Sigmoid colon (tissue), 7 donors: ENCODE data around the gene TMEM11. TPM values are rescaled to one million over a fixed set of nuclear protein-coding genes. Genes with fewer than 3 reads are reported as not detected.
A peak's percentile ranks its signal among the peaks of the same experiment; 100 is the strongest.

Experiments used
- DNase-seq: peaks from one replicate; pipeline ENCODE4 v3.0.0-alpha.2; 2019
- H3K27ac ChIP-seq, 4 donors: fragments of 200-600 bp; sonication (generic); one replicate each; pipeline ENCODE4 v1.5.1; 2016 to 2019; ENCODE audit warnings: mild to moderate bottlenecking in 1 of 4
- H3K27me3 ChIP-seq, 3 donors: fragments of 200-600 bp; sonication (generic); one replicate each; pipeline ENCODE4 v1.5.1; 2019; ENCODE audit warnings: mild to moderate bottlenecking in 1 of 3
- H3K36me3 ChIP-seq, 4 donors: fragments of 200-600 bp; sonication (generic); one replicate each; pipeline ENCODE4 v1.5.1; 2016 to 2019
- H3K4me1 ChIP-seq, 4 donors: fragments of 200-600 bp; sonication (generic); one replicate each; pipeline ENCODE4 v1.5.1; 2017 to 2019
- H3K4me3 ChIP-seq, 4 donors: fragments of 200-600 bp; sonication (generic); one replicate each; pipeline ENCODE4 v1.5.1; 2017 to 2019; ENCODE audit warnings: mild to moderate bottlenecking in 2 of 4, moderate library complexity in 1 of 4
- H3K9me3 ChIP-seq, 4 donors: fragments of 200-600 bp in 3 of 4; sonication (generic) in 3 of 4; one replicate each; pipeline versions ENCODE4 v1.5.1 to v1.6.1; 2013 to 2019
- EP300 ChIP-seq, 4 donors: sonication (generic); formaldehyde crosslinking; IDR thresholded peaks; one replicate each; pipeline ENCODE4 v1.6.1; 2017; ENCODE audit warnings: antibody characterized with exemption in 4 of 4
- POLR2A ChIP-seq, 2 donors: fragments of 450-650 bp; IDR thresholded peaks; one replicate each; pipeline ENCODE4 v1.6.1; 2016; ENCODE audit warnings: antibody characterized with exemption in 2 of 2, mild to moderate bottlenecking in 2 of 2, moderate library complexity in 2 of 2
- POLR2AphosphoS5 ChIP-seq, 4 donors: sonication (generic); formaldehyde crosslinking; IDR thresholded peaks; one replicate each; pipeline ENCODE4 v1.6.1; 2017; ENCODE audit warnings: antibody characterized with exemption in 4 of 4
- WGBS, 2 donors: extraction: QIAGEN DNeasy Blood & Tissue Kit; methylation state at CpG; one replicate each; pipeline ENCODE4 v1.1.7; 2013; 5-methylcytosine and 5-hydroxymethylcytosine counted together
- intact Hi-C: fragments of 100-400 bp; cut with DNase I; formaldehyde crosslinking; loops from one replicate; pipeline ENCODE4 v1.15.1; 2023
- polyA plus RNA-seq, 3 donors: library from polyadenylated mRNA; stranded (reverse); fragments of 200-250 nt; gene quantifications; one replicate each; pipeline ENCODE4 v1.2.3, GENCODE V29; 2013
- total RNA-seq, 4 donors: library from RNA; depleted of rRNA; stranded (reverse); fragments of >200 nt; gene quantifications; one replicate each; pipeline ENCODE4 v1.1.0, GENCODE V29; 2016
- TF ChIP-seq, protein P1 (sequence below), 4 experiments: fragments of 450-650 bp in 3 of 4; fragments of 200-600 bp in 1 of 4; IDR thresholded peaks; one replicate each; pipeline ENCODE4 v1.5.1; 2016 to 2019; ENCODE audit warnings: antibody characterized with exemption in 4 of 4, mild to moderate bottlenecking in 3 of 4, moderate library complexity in 2 of 4
- donor health status: healthy with polysubstance abuse.
- donor health status: Bipolar disorder and iron deficiency.
- donor health status: healthy.

The TMEM11 gene
- total and polyA plus RNA-seq, 7 donors = 14.5 to 51.6 (median 27.8) TPM

GRCh38 chr17:21210411-21211076 is 3.4 kb downstream of the TMEM11 start:
- intact Hi-C loops = loop anchor here (10.0 kb wide), 1 partner anchor 166 kb away; the partner anchor contains the start of gene USP22
- Histone ChIP-seq H3K27ac (no peak overlapping the region), H3K4me1 (peaks cover 0 to 66% (median 47%) of the 10 kb centered on the region in 4 donors), H3K36me3 (peaks cover 0 to 36% (median 5%) of the 10 kb centered on the region in 4 donors), H3K27me3 (no peaks in the 10 kb centered on the region), H3K4me3 (no peak overlapping the region), H3K9me3 (no peaks in the 10 kb centered on the region)
- TF ChIP-seq EP300 (IDR thresholded peaks at IDR 0.05) = no peak
- no peak for TF ChIP-seq POLR2A (IDR thresholded peaks at IDR 0.05)
- TF ChIP-seq, protein P1, sequence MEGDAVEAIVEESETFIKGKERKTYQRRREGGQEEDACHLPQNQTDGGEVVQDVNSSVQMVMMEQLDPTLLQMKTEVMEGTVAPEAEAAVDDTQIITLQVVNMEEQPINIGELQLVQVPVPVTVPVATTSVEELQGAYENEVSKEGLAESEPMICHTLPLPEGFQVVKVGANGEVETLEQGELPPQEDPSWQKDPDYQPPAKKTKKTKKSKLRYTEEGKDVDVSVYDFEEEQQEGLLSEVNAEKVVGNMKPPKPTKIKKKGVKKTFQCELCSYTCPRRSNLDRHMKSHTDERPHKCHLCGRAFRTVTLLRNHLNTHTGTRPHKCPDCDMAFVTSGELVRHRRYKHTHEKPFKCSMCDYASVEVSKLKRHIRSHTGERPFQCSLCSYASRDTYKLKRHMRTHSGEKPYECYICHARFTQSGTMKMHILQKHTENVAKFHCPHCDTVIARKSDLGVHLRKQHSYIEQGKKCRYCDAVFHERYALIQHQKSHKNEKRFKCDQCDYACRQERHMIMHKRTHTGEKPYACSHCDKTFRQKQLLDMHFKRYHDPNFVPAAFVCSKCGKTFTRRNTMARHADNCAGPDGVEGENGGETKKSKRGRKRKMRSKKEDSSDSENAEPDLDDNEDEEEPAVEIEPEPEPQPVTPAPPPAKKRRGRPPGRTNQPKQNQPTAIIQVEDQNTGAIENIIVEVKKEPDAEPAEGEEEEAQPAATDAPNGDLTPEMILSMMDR (IDR thresholded peaks at IDR 0.05) = no peak
- no peak for TF ChIP-seq POLR2AphosphoS5 (IDR thresholded peaks at IDR 0.05)
- no peak for DNase-seq
- WGBS, 2 donors = 23 to 54% methylated on average over 15 of the region's 15 CpGs

DNA sequence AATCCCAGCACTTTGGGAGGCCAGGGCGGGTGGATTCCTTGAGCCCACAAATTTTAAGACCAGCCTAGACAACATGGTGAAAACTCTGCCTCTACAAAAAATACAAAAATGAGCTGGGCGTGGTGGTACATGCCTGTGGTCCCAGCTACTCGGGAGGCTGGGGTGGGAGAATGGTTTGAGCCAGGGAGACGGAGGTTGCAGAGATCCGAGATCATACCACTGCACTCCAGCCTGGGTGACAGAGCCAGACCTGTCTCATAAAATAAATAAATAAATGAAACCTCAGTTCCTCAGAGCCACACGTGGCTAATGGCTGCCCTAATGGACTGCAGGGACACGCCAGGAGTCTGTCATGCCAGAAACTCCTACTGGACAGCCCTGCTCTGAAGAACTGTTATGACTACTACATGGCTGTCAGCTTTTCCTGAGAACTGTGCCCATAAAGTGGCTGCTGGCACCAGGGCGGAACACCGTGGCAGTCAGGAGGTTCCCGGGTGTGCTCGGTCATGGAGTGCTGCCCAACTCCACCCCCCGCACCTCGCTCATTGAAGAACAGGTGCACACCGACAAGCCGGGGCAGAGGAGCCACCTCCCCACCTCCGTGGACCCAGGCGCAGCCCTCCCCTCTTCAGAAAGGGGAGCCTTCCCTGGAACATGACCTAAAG is 4.3 kb downstream of the TMEM11 start:
- intact Hi-C loops = loop anchor here (10.0 kb wide), 1 partner anchor 165 kb away; the partner anchor contains the start of gene USP22
- Histone ChIP-seq H3K4me1 (peaks cover 0 to 65% (median 49%) of the 10 kb centered on the region in 4 donors), H3K27me3 (no peaks in the 10 kb centered on the region), H3K27ac (peak overlapping the region in 1 of 4 donors; percentile 15), H3K4me3 (no peak overlapping the region), H3K9me3 (no peaks in the 10 kb centered on the region), H3K36me3 (peaks cover 0 to 36% (median 5%) of the 10 kb centered on the region in 4 donors)
- no peak for TF ChIP-seq POLR2AphosphoS5 (IDR thresholded peaks at IDR 0.05)
- TF ChIP-seq, protein P1 (IDR thresholded peaks at IDR 0.05) = no peak
- no peak for TF ChIP-seq POLR2A (IDR thresholded peaks at IDR 0.05)
- no peak for TF ChIP-seq EP300 (IDR thresholded peaks at IDR 0.05)
- WGBS, 2 donors = 31 to 77% methylated on average over 17 of the region's 17 CpGs
- no peak for DNase-seq

DNA sequence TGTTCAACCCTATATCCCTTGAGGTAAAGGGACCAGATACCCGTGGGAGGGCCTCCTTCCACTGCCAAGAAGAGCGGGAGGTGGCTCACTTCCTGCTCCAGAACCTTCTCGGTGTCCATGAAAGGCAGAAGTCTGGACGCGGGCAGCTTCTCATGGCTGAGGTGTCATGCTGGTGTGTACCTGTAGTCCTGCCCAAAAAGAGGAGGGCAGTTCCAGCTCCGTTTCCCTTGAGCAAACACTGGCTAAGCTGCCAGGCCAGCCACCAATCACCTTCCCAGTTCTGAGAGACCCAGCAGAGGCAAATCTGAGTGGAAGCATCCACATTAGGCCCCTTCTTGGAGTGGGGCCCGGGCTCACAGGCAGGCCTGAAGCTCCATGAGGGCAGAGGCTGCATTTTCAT is 5.6 kb downstream of the TMEM11 start:
- Histone ChIP-seq H3K4me3 (no peak overlapping the region), H3K9me3 (no peaks in the 10 kb centered on the region), H3K27me3 (no peaks in the 10 kb centered on the region), H3K36me3 (peaks cover 0 to 36% (median 5%) of the 10 kb centered on the region in 4 donors), H3K27ac (no peak overlapping the region), H3K4me1 (peaks cover 0 to 70% (median 56%) of the 10 kb centered on the region in 4 donors)
- DNase-seq = no peak
- 73 to 85% methylated on average over 7 of the region's 7 CpGs for WGBS, 2 donors
- no peak for TF ChIP-seq POLR2A (IDR thresholded peaks at IDR 0.05)
- TF ChIP-seq POLR2AphosphoS5 (IDR thresholded peaks at IDR 0.05) = no peak
- TF ChIP-seq EP300 (IDR thresholded peaks at IDR 0.05) = no peak
- TF ChIP-seq, protein P1 (IDR thresholded peaks at IDR 0.05) = no peak
- intact Hi-C loops = no loop called here

- WGBS, 2 donors = 89 to 91% methylated on average over 9 of the region's 9 CpGs
- H3K4me1 ChIP-seq = peaks cover 0 to 68% (median 50%) of the 10 kb centered on the region in 4 donors
These were observed 9.0 kb downstream of the TMEM11 start for GRCh38 chr17:21204935-21205334.

More at GRCh38 chr17:21204935-21205334, 9.0 kb downstream of the TMEM11 start:
- intact Hi-C loops = no loop called here
- DNase-seq = no peak
- TF ChIP-seq POLR2A (IDR thresholded peaks at IDR 0.05) = no peak
- no peak for TF ChIP-seq POLR2AphosphoS5 (IDR thresholded peaks at IDR 0.05)
- TF ChIP-seq, protein P1 (IDR thresholded peaks at IDR 0.05) = no peak
- TF ChIP-seq EP300 (IDR thresholded peaks at IDR 0.05) = no peak
- Histone ChIP-seq H3K4me3 (no peak overlapping the region), H3K36me3 (peaks cover 0 to 27% (median 5%) of the 10 kb centered on the region in 4 donors), H3K27me3 (no peaks in the 10 kb centered on the region), H3K27ac (no peak overlapping the region), H3K9me3 (no peaks in the 10 kb centered on the region)
